HG03432 (cell line): ENCODE data around the gene SDK1.

Experiments used
- ATAC-seq: cut with Tn5 transposase; IDR thresholded peaks from one replicate; pipeline ENCODE4 v1.9.1; 2021; ENCODE audit warnings: mild to moderate bottlenecking, moderate library complexity; ENCODE audit not compliant: unreplicated experiment

The SDK1 gene

DNA sequence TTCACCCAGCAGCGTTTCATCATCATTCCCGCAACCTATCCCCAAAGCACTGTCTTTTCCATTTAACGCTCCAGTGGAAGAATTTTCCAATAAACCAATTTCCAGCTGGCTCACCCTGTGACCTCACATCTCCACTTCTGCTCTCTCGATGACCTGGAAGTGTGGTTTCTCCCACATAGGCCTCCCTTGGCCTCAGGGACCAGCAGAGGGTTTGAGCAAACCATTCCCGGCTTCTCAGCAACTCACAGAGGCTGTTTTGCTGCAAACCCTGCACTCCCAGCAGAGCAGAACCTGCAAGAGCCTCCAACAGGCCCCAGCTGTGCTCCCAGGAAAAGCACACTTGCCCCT lies 858.1 kb downstream of the SDK1 start:
- ATAC-seq = no peak

DNA sequence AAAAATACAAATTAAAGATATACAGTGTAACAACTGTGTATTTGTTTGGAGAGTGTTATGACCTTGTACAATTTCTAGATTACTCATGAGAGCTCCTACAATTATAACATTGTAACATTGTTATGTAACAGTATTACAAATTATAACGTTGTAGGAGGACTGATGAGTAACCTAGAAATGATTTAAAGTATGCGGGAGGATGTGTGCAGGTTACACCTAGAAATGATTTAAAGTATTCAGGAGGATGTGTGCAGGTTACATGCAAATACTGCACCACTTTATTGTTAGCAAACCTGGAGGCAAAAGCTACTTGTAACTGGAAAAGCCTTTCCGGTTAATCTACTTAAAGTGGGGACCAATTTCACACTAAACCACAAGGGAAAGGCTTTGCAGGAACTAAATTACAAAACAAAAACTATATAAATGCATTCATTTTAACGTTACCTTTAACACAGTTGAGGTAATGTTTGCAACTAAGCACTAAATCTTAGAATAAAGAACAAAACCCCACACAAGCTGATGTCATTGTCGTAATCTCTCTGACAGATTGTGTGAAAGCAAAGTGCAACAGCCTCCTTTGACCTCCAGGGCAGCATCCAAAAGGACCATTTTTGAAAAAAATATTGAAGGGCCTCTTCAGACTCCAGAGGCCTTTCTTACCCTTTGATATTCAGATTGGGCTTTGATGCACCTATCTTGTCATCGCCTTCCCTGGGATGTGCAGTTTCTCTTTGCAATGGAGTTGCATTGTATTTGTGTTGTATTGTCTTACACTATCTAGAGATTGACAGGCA lies 858.9 kb downstream of the SDK1 start:
- ATAC-seq = no peak

DNA sequence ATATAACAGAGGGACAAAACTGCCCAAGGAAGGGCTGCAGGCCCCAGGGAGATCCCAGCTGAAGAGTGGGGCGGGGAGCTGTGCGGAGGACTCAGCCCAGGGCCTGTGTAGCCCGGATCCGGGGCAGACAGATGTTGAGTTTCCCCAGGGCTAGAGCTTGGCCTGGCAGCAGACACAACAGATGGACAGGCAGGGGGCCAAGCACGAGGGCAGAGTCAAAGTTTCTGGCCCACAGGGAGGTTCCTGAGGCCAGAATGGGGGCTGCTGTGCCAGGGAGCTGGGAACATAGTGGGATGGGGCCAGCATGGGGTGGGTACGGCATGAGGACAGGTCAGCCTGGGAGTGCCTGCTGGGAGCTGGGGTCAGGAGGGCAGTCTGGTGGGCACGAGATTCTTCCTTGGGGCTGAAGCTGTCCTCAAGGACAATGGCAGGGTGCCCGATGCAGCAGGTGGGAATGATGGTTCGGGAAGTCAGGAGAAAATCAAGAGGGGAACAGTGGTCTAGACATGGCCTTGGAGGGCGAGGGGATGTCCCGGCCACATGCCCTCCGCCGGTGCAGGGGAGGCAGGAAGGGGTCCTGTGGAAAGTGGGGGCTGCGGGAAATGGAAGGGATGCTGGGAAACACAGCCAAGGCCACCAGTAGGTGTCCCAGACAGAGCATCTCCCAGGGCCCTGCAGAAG lies 862.0 kb downstream of the SDK1 start:
- ATAC-seq = no peak

DNA sequence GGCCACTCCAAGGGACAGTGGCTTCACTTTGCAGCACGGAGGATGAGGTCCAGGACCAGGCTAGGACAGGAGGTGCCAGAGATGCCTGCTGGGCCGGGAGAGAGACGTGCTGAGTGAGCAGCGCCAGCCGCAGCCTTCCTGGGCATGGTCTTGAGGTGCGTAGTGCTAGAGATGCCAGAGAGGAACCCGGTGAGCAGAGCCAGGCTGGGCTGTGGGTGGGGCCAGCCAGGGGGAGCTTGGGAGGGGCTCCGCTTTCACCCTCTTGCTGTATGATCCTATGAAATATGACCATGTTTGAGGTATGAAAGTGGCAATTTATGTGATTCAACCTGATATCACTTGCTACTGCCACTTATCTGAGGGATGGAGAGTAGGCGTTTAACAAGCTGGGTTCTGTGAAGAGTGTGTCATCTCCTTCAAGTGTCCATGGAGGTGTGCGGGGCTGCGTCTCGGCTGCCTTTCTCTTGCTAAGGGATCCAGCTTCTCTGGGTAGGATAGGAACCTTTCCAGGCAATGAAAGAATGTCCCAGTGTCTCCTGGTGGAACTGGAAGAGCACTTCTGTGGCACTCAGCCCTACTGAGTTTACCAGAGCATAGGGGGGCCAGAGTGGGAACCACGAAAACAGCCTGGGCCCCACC lies 862.6 kb downstream of the SDK1 start:
- no peak for ATAC-seq

- ATAC-seq = no peak
Observed at GRCh38 chr7:4164556-4164955, 863.5 kb downstream of the SDK1 start.

DNA sequence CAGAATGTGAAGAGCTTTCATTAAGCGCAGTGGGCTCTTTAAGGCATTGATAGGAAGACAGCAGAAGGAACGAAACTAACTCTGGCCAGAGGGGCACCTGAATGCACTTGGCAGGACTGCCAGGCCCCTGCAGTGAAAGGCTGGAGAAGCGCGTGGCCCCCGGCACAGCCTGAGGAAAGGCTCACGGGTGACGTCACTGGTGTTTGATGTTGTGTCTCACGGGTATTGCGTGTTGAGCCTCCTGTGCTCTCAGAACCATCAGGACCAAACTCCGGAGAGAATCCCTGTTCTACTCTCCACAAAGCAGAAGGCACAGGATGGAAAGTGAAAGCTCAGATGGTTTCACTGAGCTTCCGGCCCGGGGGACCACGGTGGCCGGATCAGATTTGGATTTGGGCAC lies 865.3 kb downstream of the SDK1 start:
- ATAC-seq = no peak

GRCh38 chr7:4166807-4167206 lies 865.8 kb downstream of the SDK1 start:
- no peak for ATAC-seq

DNA sequence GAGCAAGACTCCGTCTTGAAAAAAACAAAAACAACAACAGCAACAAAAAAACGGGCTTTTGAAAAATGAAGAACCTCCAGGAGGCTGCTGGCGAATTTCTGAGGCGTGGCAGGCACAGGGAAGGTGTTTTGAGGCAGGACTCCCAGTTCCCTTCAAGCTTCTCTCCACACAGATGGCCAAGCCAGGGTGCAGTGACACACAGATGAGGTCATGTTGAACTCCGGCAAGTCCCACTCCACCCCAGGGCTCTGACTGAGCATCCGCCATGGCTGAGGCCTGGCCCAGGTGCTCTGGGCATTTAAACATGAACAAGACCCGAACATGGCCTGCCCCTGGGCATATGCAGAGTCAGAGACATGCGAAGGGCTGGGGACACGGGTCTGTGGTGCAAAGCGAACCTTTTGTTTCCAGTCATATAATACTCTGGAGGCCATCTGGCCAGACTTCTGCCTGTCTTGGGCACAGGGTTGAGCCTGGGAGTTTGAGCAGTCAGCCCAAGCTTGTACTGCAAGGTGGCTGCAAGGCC lies 866.4 kb downstream of the SDK1 start:
- ATAC-seq = no peak

- no peak for ATAC-seq
Observed at GRCh38 chr7:4168041-4168440, 867.0 kb downstream of the SDK1 start.

DNA sequence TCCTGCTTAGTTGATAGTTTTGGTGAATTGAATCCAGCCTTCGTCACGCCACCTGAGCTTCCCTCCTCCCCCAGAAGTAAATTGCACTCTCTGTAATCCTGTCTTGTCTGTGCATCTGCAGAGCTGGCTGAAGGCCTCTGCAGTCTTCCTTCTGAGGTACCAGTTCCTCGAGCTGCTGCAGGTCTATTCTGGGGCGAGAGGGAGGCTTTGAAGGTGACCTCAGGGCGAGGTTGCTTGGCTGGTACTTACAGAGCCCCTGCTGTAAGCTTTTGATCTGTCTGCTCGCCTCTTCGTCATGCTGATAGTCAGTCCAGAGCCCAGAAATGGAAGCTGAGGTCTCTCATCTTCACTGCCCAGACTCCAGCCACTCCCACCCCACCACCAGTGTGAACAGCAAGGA lies 867.5 kb downstream of the SDK1 start:
- no peak for ATAC-seq

- no peak for ATAC-seq
Observed at GRCh38 chr7:4169455-4169854, 868.4 kb downstream of the SDK1 start.

GRCh38 chr7:4170997-4171786 lies 870.1 kb downstream of the SDK1 start:
- no peak for ATAC-seq

- no peak for ATAC-seq
Observed at GRCh38 chr7:4172883-4173282, 871.8 kb downstream of the SDK1 start.

GRCh38 chr7:4173615-4174014 lies 872.6 kb downstream of the SDK1 start:
- ATAC-seq = no peak

- no peak for ATAC-seq
Observed at GRCh38 chr7:4174016-4174415, 873.0 kb downstream of the SDK1 start.

- no peak for ATAC-seq
Observed at GRCh38 chr7:4174451-4174850, 873.4 kb downstream of the SDK1 start.

- no peak for ATAC-seq
Observed at GRCh38 chr7:4174884-4175283, 873.8 kb downstream of the SDK1 start.

DNA sequence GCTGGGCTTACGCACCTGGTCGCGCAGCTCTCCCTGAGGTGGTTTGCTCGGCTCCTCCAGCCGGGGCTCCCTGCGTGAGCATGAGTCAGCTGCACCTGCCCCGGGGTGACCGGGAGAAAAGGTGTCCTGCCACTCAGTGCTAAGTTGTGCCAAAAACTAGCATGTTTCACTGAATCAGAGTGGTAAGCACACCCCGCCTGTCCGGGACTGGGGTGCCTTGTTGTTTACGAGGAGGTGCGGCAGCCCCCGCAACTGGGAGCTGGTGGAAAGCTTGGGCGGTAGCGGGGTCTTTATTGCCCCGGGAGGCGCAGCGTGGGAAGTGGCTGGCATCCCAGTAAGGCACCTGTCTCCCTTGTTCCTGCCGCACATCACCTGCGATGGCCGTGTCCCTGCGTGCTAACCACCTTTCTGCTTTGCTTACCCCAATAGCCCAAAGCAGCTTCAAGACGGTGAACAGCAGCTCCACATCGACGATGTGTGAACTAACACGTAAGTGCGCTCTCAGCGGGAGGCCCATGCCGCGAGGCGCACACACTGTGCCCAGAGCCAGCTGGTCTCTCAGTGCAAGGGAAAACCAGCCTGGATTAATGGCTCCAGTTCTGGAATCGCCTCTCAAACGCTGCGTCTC lies 874.4 kb downstream of the SDK1 start:
- ATAC-seq = no peak

DNA sequence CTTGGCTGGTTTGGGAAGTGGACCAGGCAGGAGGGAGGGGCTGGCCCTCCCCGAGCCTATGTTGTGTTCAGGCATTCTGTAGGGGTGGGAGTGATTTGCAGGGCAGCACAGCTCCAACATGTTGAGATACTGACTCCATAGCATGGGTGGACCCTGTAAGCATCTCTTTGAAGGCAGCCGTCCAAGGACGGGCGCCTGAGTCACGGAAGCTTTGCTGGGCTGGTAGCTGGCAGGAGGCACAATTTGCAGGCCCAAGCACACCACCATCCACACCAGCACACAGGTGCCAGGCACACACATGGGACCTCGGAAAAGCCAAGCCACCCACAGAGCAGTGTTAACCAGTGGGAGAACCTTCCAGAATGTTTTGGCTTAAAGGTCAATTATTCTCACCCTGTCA lies 875.9 kb downstream of the SDK1 start:
- no peak for ATAC-seq

DNA sequence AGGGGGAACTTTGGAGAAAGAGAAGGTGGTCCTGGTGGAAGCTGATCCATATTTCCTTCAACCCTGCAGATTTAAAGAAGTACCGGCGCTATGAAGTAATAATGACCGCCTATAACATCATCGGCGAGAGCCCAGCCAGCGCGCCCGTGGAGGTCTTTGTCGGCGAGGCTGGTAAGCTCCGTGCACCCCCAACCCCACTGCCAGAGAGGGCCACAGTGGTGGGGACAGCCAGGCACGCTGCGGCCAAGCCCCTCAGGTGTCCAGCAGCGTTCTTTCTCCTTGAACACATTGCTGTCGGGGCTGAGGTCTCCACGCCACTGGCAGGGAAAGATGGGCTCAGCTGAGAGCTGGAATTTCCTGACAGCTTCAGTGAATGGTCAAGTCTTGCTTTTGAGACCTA lies 877.4 kb downstream of the SDK1 start:
- ATAC-seq = no peak
